Ramos (cell line): ENCODE data around the gene MST1R.

Experiments used
- in situ Hi-C: fragments of 300-500 bp; cut with MboI; formaldehyde crosslinking; loops from one replicate; pipeline ENCODE4 v1.14.3; 2022; ENCODE audit warnings: low sequenced_read_pairs; ENCODE audit not compliant: unreplicated experiment

MST1R gene

DNA sequence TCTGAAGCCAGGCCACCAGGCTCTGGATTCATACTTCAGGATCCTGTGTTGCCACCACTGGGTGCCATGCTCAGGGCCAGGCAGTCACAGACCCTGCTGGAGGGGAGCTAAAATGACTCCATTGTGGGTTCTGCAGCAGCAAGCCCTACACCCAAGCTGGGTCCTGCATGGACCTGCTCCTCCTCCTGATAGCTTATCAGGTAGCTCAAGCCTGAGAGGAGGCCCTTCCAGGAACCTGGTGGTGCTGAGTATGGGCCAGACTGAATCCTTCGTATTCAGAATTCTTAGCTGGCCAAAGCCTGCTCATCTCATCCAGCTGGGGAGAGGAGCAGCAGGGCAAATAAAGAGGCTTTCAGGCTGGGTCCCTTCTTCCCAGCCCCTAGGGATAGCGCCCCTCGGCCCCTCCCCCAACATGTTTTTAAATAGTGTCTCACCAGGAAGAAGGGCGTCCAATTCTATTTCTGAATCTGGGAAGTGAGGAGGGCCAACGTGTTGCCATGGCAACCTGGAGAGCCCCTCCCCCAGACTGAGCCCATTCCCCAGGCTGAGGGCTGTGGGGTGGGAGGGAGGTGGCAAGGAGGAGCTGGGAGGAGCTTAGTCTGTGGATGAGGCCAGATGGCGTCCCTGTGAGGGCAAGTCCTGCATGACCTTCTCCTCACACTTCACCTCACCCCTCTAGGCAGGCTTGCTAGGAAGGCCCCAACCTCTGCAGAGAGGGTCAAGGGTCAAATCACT, 22.9 kb downstream of the MST1R start:
- in situ Hi-C loops = no loop called here

GRCh38 chr3:49879721-49880120, 24.0 kb downstream of the MST1R start:
- in situ Hi-C loops = no loop called here

DNA sequence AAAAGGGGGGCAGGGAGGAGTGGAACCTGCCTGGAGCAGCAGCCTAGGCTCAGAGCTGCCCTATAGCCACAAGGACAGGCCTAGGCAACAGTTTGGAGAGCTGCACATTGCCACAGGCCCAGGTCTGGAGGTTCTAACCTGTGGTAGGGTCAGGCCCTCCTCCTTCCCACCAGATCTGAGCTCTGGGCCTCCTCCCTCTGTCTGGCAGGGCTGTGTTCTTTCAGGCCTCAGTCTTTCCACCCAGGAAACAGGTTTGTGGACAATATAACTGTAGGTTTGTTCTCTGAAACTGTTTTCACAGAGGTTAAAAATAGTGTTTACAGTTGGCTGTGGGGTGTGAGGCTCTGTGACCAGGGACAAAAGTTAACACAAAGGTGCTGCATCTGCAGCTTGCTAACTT, 25.0 kb downstream of the MST1R start:
- in situ Hi-C loops = no loop called here

- in situ Hi-C loops = no loop called here
Measured at GRCh38 chr3:49877716-49878115, 26.0 kb downstream of the MST1R start.

DNA sequence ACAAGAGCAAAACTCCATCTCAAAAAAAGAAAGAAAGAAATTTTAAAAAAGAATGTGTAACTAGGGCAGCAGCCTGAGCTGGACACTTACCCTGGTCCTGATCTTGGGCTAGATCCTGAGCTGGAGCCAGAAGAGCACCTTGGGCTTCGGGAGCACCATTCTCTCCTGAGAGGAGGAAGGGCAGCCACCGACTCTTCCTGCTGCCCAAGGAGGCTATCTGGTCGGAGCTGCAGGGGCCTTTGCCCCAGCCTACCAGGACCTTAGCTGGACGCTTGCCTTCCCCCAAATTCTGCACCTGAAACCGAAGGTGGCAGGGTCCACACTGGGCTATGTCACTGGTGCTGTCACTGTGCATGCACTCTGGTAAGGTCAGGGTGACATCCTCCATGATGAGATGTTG, 27.1 kb downstream of the MST1R start:
- in situ Hi-C loops = no loop called here

DNA sequence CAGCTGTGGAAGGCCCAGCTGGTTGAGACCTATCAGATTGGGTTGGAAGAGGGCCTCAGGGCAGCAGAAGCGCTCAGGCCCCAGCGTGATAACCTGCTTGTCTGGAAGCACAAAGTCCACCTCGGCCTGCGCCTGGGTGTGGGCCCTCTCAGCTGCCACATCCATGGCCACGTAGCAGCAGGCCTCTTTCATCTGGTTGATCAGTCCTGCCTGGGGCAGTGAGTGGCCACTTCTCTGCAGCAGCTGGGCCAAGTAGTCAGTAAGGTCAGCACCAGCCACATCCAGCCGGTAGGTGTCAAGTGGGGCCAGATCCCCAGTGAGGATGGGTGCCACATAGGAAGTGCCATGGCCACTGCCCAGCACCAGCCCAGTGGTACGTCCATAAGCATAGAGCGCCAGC, 30.1 kb downstream of the MST1R start:
- in situ Hi-C loops = no loop called here

- in situ Hi-C loops = no loop called here
Measured at GRCh38 chr3:49872801-49873281, 30.8 kb downstream of the MST1R start.

DNA sequence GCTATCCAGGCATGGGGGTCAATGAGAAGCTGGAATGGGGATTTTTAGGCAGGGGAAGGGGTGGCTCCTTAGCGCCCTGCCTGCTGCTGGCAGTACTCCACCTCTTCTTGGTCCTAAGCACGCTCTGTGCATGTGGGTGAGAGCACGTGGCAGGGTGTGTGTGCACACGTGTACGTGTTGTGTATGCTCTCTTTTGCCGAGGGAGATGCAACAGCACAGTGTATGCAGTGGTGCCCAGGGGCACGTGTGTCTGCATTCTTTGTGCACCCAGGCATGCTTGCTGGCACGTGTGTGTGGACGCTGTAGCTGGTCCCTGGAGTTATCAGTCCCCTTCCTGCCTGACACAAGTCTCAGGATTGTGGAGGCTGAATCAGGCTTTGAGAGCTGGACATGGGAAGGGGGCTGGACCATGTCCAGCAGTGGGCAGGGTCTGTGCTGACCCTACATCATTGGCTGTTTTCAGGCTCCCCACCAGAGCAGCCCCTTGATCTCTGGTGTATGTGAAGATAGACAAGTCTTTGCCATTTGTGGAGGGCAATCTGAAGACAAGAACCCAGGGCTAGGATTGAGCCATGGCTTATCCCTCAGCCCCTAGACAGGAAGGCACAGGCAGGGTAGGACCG, 32.0 kb downstream of the MST1R start:
- in situ Hi-C loops = no loop called here

- in situ Hi-C loops = no loop called here
Measured at GRCh38 chr3:49869525-49870126, 34.0 kb downstream of the MST1R start, which contains the start of gene CAMKV. Gene CAMKV (minus strand): TSS chr3:49869906. CDS start chr3:49862388, 7,518 bp downstream.

GRCh38 chr3:49868862-49869466, 34.7 kb downstream of the MST1R start:
- in situ Hi-C loops = no loop called here

- in situ Hi-C loops = no loop called here
Measured at GRCh38 chr3:49867871-49868321, 35.8 kb downstream of the MST1R start.

DNA sequence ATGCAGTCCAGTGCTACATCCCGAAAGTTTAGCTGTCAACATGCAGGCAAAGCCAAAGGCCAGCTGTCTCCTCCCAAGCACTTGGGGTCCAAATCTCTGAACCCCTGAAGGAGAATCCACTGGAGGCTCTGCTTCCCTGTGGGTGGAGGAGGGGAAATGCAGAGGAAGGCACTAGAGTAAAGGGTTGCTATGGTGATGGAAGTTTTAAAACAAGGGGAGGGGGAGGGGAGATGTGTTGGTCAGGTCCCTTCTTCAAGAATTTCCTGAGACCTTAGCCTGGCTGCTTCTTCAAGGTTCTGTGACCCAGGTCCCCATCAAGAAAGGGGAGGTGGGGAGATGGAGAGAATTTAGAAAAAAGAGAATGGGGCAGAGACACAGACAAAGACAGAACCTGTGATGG, 36.3 kb downstream of the MST1R start:
- in situ Hi-C loops = no loop called here

GRCh38 chr3:49865198-49865784, 38.4 kb downstream of the MST1R start:
- in situ Hi-C loops = no loop called here

DNA sequence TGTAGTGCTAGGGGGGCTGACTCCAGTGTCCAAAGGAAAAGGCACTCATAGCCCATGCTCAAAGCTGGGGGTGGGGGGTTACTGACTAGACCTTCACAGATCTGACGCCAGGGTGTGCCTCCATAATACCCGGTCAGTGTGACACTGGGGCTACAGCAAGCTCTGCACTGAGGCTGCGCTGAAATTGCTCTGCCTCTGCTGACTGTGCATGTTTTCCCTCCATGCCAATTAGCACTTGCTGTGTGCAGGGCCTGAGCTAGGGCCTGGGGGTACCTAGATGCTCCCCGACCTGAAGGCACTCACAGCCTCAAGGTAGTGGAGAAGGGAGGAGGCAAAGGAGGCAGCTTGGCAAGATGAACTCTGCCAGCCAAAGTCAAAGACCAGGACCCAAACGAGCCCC, 39.2 kb downstream of the MST1R start:
- in situ Hi-C loops = no loop called here

GRCh38 chr3:49859576-49860305, 43.9 kb downstream of the MST1R start:
- in situ Hi-C loops = no loop called here

DNA sequence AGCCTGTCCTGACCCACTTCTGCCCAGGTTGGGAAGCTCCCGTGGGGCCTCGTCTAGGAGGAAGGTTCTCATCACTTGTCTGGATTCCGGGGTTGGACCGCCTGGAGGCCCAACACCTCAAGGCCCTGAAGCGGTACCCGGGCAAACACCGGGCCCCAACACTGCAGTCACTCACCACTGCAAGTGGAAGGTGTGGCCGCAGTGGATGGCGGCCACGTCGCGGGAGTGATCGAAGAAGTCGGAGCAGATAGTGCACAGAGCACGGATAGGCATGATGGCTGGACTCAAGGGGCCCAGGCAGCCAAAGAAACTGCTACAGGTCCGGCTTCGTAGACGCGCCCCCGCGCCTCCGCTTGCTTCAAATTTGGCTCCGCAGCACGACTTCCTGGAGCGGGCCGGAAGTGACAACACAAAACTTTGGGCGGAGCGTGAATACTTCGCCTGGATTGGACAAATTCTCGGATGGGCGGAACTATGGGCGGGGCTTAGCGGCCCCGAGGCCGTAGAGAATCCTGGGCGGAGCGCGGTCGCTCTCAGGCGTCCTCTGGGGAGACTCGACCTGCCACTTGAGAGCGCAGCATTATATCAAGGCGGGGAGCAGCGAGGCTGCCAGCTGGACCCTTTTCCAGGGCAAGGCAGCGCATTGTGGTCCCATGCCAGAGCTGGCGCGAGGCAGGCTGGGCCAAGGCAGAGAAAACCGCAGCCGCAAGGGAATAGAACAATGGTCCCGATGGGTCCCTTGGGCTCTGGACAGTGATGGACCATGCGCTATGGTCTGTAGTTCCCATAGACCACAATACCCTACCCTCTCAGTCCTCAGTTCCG, 47.3 kb downstream of the MST1R start, which contains the start of gene TRAIP:
TRAIP (minus strand) TSS at position 384 of the 825 bp plus-strand sequence; CDS start at position 273, 111 bp downstream.
- in situ Hi-C loops = no loop called here

DNA sequence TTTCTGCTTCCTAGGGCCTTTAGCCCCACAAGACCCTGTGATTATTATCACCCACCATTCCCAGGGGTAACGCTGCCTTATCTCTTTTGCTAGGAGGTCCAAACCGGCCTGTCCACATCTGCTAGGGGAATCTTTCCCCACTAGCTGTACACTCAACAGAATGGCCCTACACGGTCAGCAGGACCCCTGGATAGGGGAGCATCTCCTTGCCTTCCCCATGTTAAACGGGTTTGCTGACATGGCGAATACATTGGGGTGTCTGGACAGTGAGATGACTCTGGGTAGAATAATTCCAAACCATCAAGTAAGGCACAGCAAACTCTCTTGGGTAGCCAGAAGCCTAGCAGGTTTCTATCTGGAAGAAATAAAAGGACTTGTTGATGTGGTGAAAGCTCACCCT, 48.0 kb downstream of the MST1R start:
- in situ Hi-C loops = no loop called here

DNA sequence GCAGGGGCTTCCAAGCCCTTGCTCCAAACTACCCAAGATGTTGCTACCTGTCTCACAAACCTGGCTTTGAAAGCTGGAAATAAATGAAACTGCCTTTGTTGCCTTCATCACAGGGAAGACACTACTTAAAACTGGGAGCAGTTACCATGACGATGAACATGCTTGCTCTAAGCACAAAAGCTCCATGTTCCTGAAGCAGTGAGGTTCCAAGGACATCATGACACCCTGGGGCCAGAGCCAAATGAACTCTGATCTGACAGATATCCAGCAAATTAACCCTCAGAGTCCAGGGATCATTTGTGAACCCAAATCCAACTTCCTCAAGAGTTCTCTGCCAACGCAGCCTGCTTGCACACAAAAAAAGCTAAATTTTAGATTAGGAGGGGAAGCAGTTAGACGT, 58.0 kb downstream of the MST1R start:
- in situ Hi-C loops = no loop called here
